ENCODE data around the gene MRPS34.

Gene MRPS34

GRCh38 chr16:1782408-1783264, 9.7 kb upstream of the MRPS34 start, which contains the start of the genes NUBP2 and SPSB3:
TSS of gene NUBP2 (plus strand) at chr16:1782960. CDS start at chr16:1783021, 61 bp downstream.
TSS of gene SPSB3 (minus strand) at chr16:1782571. CDS start at chr16:1781483, 1,088 bp downstream.
- DNase-seq (ENCODE audit: low read depth, low spot score): peak; percentile 97

GRCh38 chr16:1781758-1782407, 8.9 kb upstream of the MRPS34 start:
- no peak for DNase-seq (ENCODE audit: low read depth, low spot score)

- DNase-seq (ENCODE audit: low read depth, low spot score): no peak
Measured at GRCh38 chr16:1781254-1781653, 8.3 kb upstream of the MRPS34 start.

- no peak for DNase-seq (ENCODE audit: low read depth, low spot score)
Measured at GRCh38 chr16:1780677-1781072, 7.7 kb upstream of the MRPS34 start.

GRCh38 chr16:1779741-1780676, 7.1 kb upstream of the MRPS34 start:
- DNase-seq (ENCODE audit: low read depth, low spot score): no peak

- DNase-seq (ENCODE audit: low read depth, low spot score): no peak
Measured at GRCh38 chr16:1779234-1779701, 6.3 kb upstream of the MRPS34 start.

- no peak for DNase-seq (ENCODE audit: low read depth, low spot score)
Measured at GRCh38 chr16:1778200-1779179, 5.6 kb upstream of the MRPS34 start.

GRCh38 chr16:1777375-1778199, 4.7 kb upstream of the MRPS34 start:
- DNase-seq (ENCODE audit: low read depth, low spot score): no peak

GRCh38 chr16:1776991-1777374, 4.0 kb upstream of the MRPS34 start:
- no peak for DNase-seq (ENCODE audit: low read depth, low spot score)

GRCh38 chr16:1776672-1776955, 3.7 kb upstream of the MRPS34 start:
- no peak for DNase-seq (ENCODE audit: low read depth, low spot score)

GRCh38 chr16:1775846-1776671, 3.1 kb upstream of the MRPS34 start:
- no peak for DNase-seq (ENCODE audit: low read depth, low spot score)

- no peak for DNase-seq (ENCODE audit: low read depth, low spot score)
Measured at GRCh38 chr16:1775006-1775845, 2.3 kb upstream of the MRPS34 start.

GRCh38 chr16:1774448-1774780, 1.5 kb upstream of the MRPS34 start:
- DNase-seq (ENCODE audit: low read depth, low spot score): no peak

GRCh38 chr16:1773703-1774447, 941 bp upstream of the MRPS34 start:
- no peak for DNase-seq (ENCODE audit: low read depth, low spot score)

- DNase-seq (ENCODE audit: low read depth, low spot score): no peak
Measured at GRCh38 chr16:1772362-1772907, 499 bp downstream of the MRPS34 start, which contains the start of gene EME2. TSS of gene EME2 (plus strand) at chr16:1772810. CDS start at chr16:1773228, 418 bp downstream.

GRCh38 chr16:1771864-1772361, 1.0 kb downstream of the MRPS34 start:
- DNase-seq (ENCODE audit: low read depth, low spot score): no peak

Measured in activated CD4-positive, CD25-positive, alpha-beta regulatory T cell treated with anti-CD3 and anti-CD28 coated beads, Interleukin-2, amount 50 U/mL, for 16 hours (primary cell).